HG03280 (cell line): Measurements from ENCODE around the gene DNM2.
"Not testable (repeated sequence)": the region's sequence is repeated elsewhere in the genome, so short reads cannot be mapped to it uniquely, and the experiment has no call there.

ENCODE experiments used
- ATAC-seq: cut with Tn5 transposase; IDR thresholded peaks from one replicate; pipeline ENCODE4 v1.9.1; 2021; ENCODE audit warnings: mild to moderate bottlenecking, moderate library complexity; ENCODE audit not compliant: unreplicated experiment

Gene DNM2

GRCh38 chr19:10724573-10725071 lies 6.7 kb downstream of the DNM2 start:
- ATAC-seq, result no peak

- ATAC-seq, result no peak
These were observed 7.5 kb downstream of the DNM2 start for GRCh38 chr19:10725415-10725814.

GRCh38 chr19:10726268-10726667 lies 8.4 kb downstream of the DNM2 start:
- ATAC-seq, result no peak

GRCh38 chr19:10727685-10728201 lies 9.9 kb downstream of the DNM2 start:
- no peak for ATAC-seq

GRCh38 chr19:10729411-10729810 lies 11.5 kb downstream of the DNM2 start:
- ATAC-seq, result no peak

GRCh38 chr19:10730932-10731331 lies 13.1 kb downstream of the DNM2 start:
- ATAC-seq, result no peak

- ATAC-seq, result no peak
These were observed 17.9 kb downstream of the DNM2 start for GRCh38 chr19:10735741-10736140.

GRCh38 chr19:10736189-10736588 lies 18.3 kb downstream of the DNM2 start:
- no peak for ATAC-seq

- no peak for ATAC-seq
These were observed 19.2 kb downstream of the DNM2 start for GRCh38 chr19:10736916-10737551.

GRCh38 chr19:10737722-10738121 lies 19.8 kb downstream of the DNM2 start:
- no peak for ATAC-seq

- ATAC-seq, result no peak
These were observed 22.9 kb downstream of the DNM2 start for GRCh38 chr19:10740798-10741197.

GRCh38 chr19:10742476-10742875 lies 24.6 kb downstream of the DNM2 start:
- no peak for ATAC-seq

GRCh38 chr19:10744253-10744798 lies 26.4 kb downstream of the DNM2 start:
- ATAC-seq, result no peak

GRCh38 chr19:10744801-10745293 lies 27.0 kb downstream of the DNM2 start:
- ATAC-seq, result no peak

- not testable (repeated sequence) for ATAC-seq
These were observed 28.6 kb downstream of the DNM2 start for GRCh38 chr19:10746437-10746836.

GRCh38 chr19:10747271-10747670 lies 29.4 kb downstream of the DNM2 start:
- no peak for ATAC-seq

GRCh38 chr19:10747674-10748073 lies 29.8 kb downstream of the DNM2 start:
- ATAC-seq, result no peak

- ATAC-seq, result no peak
These were observed 30.5 kb downstream of the DNM2 start for GRCh38 chr19:10748195-10748926.

GRCh38 chr19:10748927-10749434 lies 31.1 kb downstream of the DNM2 start:
- ATAC-seq, result no peak

GRCh38 chr19:10749435-10750384 lies 31.8 kb downstream of the DNM2 start:
- no peak for ATAC-seq
